Stimulated activated CD4-positive, alpha-beta T cell treated with anti-CD3 and anti-CD28 coated beads, Interleukin-1b, Interleukin-23, amount 100 ng/mL, for 1 hour (primary cell): ENCODE data around the gene MRPL53.
"Not testable (repeated sequence)": the region's sequence is repeated elsewhere in the genome, so short reads cannot be mapped to it uniquely, and the experiment has no call there.

Experiments used
- DNase-seq, 2 donors: peaks; one replicate each; pipeline ENCODE4 v3.0.0-alpha.2; 2020; ENCODE audit warnings: low read depth in 2 of 2

MRPL53 gene

GRCh38 chr2:74482801-74483674 lies 10.6 kb upstream of the MRPL53 start, which contains the start of the genes CCDC142 and TTC31:
TSS of gene CCDC142 (minus strand) at chr2:74482998. CDS start at chr2:74482837, 161 bp downstream.
TSS of gene TTC31 (plus strand) at chr2:74483081. CDS start at chr2:74483096, 15 bp downstream.
- peak; percentile 81 to 83 for DNase-seq

- DNase-seq: no peak
These were observed 9.7 kb upstream of the MRPL53 start for GRCh38 chr2:74481961-74482800.

- no peak for DNase-seq
These were observed 9.0 kb upstream of the MRPL53 start for GRCh38 chr2:74481431-74481830.

DNA sequence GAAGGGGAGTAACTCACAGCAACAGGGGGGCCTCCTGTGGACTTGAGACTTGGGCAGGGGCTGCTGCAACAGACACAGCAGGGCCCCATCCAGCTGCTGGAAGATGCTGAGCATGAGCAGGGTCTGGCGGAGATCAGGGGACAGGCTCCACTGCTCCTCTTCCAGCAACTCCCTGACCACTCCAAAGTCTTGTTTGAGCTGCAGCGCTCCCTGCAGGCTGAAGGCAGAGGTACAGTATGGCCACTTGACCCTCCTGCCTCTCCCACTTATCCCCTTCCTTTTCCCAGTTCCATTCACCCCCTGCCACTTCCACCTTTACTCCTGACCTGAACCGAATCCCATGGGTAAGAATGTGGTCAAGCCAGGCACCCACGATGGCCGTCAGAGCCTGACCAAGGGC lies 2.4 kb upstream of the MRPL53 start:
- DNase-seq: no peak

DNA sequence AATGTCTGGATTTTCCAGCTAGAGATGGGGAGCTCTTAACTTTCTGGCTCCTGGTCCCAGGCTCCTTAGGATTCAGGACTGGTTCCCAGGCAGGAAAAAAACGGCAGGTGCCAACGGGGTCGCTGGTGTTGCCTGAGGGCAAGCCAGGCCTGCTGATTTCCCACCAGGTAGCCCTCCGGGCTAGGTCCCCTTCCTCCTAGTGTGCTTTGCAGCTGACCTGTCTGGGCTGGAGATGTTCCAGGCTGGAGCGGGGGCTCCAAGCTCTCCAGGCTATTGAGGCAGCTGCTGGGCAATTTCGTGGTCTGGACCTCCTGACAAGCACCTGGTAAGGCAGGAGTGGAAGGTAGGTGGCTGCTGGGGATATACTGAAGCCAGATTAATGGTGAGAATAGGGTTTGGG lies 2.0 kb upstream of the MRPL53 start:
- DNase-seq: no peak

GRCh38 chr2:74472945-74473258 lies 422 bp upstream of the MRPL53 start:
- no peak for DNase-seq

GRCh38 chr2:74471332-74472065 lies 981 bp downstream of the MRPL53 start:
- no peak for DNase-seq

- not testable (repeated sequence) for DNase-seq
These were observed 1.7 kb downstream of the MRPL53 start for GRCh38 chr2:74470742-74471141.

GRCh38 chr2:74464406-74464805 lies 8.1 kb downstream of the MRPL53 start:
- no peak for DNase-seq

- DNase-seq: no peak
These were observed 9.7 kb downstream of the MRPL53 start for GRCh38 chr2:74462786-74463105.

DNA sequence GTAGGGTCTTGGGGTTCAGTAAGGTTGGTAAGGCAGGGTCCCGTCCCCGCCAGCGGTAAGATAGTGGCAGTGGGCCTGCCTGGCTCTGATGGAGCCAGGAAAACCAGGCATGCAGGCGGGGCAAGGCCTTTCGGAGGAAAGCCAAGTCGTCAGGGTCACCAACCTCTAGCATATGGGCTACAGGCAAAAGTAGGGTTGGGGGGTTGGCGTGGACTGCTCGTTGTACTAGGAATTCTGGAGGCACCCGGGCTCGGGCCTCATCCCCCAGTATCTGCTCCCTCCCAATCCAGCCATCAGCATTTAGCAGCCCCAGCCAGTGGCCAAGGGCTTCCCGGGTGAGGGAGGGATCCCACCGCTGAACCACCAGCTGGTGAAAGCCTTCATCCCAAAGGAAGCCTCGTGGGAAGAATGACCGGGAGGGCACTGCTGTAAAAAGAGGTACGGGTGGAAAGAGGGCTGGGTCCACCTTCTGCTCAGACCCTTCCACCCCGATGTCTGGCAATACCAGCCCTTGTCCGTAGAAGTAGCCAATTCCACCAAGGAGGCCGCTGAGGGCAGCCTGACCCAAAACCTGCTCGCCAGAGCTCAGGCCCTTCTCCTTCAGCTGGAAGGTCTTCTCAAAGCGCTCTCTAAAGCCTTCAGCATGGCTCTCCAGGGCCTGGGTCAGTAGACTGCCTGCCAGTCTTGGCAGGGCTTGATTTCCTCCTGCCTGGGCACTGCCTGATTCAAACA lies 10.3 kb downstream of the MRPL53 start:
- no peak for DNase-seq

- DNase-seq: no peak
These were observed 11.1 kb downstream of the MRPL53 start for GRCh38 chr2:74461187-74462053.

DNA sequence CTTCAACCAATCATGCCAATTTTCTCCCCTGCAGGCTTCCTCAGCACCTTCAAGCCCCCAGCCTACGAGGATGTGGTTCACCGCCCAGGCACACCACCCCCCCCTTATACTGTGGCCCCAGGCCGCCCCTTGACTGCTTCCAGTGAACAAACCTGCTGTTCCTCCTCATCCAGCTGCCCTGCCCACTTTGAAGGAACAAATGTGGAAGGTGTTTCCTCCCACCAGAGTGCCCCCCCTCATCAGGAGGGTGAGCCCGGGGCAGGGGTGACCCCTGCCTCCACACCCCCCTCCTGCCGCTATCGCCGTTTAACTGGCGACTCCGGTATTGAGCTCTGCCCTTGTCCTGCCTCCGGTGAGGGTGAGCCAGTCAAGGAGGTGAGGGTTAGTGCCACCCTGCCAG lies 12.3 kb downstream of the MRPL53 start:
- not testable (repeated sequence) for DNase-seq

GRCh38 chr2:74459503-74460118 lies 12.9 kb downstream of the MRPL53 start:
- not testable (repeated sequence) for DNase-seq

- no peak for DNase-seq
These were observed 13.5 kb downstream of the MRPL53 start for GRCh38 chr2:74458938-74459363.

DNA sequence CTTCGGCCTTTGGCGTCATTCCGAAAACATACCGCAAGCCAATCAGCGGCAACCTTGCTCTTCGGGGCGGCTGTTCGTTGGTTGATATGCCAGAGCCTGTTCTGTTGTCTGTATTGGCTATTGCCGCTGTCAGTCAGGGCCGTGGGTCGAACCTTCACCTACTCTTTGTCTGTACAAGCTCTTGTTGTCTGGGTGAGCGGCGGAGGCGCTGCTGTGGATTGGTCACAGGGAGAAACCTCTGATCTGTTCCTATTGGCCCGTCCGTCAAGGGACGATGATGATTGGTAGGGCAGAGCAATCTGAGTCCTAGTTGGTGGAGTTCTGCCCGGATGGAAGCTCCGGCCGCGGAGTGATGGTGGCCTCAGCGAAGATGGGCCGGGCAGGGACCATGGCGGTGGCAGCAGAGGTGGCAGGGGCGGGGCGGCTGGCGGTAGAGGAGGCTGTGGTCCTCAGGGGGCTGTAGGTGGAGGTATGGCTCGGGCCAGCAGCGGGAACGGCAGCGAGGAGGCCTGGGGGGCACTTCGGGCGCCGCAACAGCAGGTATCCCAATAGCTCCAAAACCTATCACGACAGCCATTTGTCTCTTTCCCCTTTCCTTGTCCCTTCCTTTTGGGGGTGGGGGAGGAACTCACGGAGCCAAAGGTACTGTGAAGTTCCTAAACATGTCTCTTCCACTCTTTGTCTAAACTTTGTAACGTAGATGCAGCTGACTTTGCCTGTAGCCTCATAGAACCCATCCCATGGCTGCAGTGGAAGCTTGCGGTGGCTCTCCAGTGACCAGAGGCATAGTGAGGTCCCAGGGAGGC lies 14.1 kb downstream of the MRPL53 start, which contains the start of gene WBP1:
TSS of gene WBP1 (plus strand) at position 307 of the 806 bp plus-strand sequence. CDS start at position 472, 165 bp downstream.
- DNase-seq: peak; percentile 92 to 98

DNA sequence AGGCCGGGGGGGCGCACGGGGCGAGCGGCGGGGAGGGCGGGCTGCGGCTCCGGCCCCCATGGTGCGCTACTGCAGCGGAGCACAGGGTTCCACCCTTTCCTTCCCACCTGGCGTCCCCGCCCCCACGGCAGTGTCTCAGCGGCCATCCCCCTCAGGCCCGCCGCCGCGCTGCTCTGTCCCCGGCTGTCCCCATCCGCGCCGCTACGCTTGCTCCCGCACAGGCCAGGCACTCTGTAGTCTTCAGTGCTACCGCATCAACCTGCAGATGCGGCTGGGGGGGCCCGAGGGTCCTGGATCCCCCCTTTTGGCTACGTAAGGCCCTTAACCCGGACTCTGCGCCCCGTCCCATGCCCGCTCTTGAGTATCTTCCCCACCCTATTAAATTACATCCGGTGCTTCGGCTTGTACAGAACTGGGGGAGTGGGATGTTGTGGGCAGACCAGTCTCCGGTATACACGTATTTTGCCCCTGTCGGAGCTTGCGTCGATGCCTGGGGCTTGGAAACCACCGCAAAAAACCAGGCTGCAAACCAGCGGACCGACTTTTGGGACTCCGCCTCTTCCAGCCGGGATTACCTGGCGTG lies 14.8 kb downstream of the MRPL53 start:
- DNase-seq: peak; percentile 54 to 70

DNA sequence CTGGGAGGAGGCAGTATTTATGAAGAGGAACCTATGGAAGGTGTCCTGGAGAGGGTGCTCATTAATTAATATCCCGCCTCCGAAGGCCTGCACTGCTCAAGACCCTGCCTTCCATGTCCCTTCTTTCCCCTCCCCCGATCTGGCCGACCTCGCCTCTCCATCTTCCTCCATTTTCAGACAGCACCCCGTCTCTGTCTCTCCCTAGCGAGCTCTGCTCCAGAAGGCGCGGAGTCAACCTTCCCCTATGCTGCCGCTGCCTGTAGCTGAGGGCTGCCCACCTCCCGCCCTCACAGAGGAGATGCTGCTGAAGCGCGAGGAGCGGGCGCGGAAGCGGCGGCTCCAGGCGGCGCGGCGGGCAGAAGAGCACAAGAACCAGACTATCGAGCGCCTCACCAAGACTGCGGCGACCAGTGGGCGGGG lies 15.3 kb downstream of the MRPL53 start:
- no peak for DNase-seq
